ENCODE measurements around the gene SPRR2A.
"Not testable (repeated sequence)": the region's sequence is repeated elsewhere in the genome, so short reads cannot be mapped to it uniquely, and the experiment has no call there.

SPRR2A gene

DNA sequence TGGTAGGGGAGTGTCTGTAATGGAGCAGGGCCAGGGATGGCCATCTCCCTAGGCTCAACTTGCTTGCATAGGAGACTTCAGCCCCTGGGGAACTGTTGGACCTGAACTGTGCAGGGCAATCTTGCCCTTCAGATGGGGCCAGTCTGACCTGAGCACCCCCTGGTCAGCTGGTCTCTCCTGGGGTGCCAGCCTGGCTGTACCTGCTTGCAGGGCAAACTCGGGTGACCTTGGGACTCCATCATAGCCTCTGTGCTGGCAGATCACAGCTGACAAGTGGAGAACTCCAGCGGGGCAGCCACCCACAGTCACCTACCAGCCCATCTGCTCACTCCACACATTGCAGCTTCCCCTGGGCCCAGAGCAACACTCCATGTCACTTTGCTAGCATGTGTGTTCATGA is 8.1 kb downstream of the SPRR2A start:
- no peak for TF ChIP-seq JUND (IDR thresholded peaks at IDR 0.05; ENCODE audit: low read depth)
- in situ Hi-C loops (cut with HindIII; ENCODE audit: low pct_unique_long_range_greater_than_20kb, low sequenced_read_pairs), result no loop called here
- DNase-seq (ENCODE audit: low read depth in 1 of 2, low spot score in 1 of 2), result no peak

DNA sequence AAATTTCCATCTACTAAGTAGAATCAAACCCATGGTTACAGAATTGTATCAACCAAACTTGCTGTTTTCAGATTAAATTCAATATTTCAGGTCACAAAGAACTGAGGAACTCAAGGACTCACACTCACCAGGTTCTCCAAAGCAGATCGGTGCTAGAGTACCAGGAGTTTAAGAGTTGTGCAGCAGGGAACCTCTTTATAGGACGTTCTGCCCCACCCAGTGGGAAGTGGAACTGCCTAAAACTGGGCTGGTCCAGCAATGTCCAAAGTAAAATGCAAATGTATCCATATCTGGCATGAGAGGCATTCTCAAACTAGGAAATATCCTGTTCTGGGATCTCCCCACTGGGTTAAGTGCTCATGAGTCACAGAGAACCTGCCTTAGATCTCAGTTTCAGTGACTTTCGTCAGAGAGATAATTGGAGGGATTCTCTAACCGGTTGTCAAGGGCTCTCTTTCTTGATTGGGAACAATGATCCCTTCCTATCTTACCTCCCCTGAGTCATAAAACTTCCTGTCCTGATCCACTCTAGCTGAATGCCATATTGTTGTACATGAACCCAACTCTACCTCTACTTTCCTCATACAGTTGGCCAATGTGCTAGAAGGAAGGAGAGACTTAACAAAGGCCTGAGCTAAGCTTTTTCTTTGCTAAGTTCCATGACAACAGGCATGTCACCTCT is 16.2 kb downstream of the SPRR2A start, which contains the start of gene SPRR2D:
Gene SPRR2D, minus strand, starts transcription at position 171 of the 682 bp plus-strand sequence. CDS start 774 bp downstream, outside the sequence.
- in situ Hi-C loops (cut with HindIII; ENCODE audit: low pct_unique_long_range_greater_than_20kb, low sequenced_read_pairs), result no loop called here
- no peak for DNase-seq (ENCODE audit: low read depth in 1 of 2, low spot score in 1 of 2)
- no peak for TF ChIP-seq JUND (IDR thresholded peaks at IDR 0.05; ENCODE audit: low read depth)

DNA sequence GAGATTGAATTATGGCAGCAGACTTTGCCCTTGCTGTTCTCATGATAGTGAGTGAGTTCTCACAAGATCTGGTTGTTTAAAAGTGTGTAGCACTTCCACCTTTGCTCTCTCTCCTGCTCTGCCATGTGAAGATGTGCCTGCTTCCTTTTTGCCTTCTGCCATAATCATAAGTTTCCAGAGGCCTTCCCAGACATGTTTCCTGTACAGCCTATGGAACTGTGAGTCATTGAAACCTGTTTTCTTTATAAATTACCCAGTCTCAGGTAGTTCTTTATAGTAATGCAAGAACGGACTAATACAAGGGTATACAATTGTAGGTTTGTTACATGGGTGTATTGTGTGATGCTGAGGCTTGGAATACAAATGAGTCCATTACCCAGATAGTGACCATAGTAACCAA is 22.1 kb downstream of the SPRR2A start:
- in situ Hi-C loops (cut with HindIII; ENCODE audit: low pct_unique_long_range_greater_than_20kb, low sequenced_read_pairs), result no loop called here
- TF ChIP-seq JUND (IDR thresholded peaks at IDR 0.05; ENCODE audit: low read depth), result no peak
- DNase-seq (ENCODE audit: low read depth in 1 of 2, low spot score in 1 of 2), result no peak

GRCh38 chr1:153032677-153033308 is 24.5 kb downstream of the SPRR2A start:
- no peak for TF ChIP-seq JUND (IDR thresholded peaks at IDR 0.05; ENCODE audit: low read depth)
- peak in 1 of 2 experiments; percentile 43 for DNase-seq (ENCODE audit: low read depth in 1 of 2, low spot score in 1 of 2)
- in situ Hi-C loops (cut with HindIII; ENCODE audit: low pct_unique_long_range_greater_than_20kb, low sequenced_read_pairs), result no loop called here

DNA sequence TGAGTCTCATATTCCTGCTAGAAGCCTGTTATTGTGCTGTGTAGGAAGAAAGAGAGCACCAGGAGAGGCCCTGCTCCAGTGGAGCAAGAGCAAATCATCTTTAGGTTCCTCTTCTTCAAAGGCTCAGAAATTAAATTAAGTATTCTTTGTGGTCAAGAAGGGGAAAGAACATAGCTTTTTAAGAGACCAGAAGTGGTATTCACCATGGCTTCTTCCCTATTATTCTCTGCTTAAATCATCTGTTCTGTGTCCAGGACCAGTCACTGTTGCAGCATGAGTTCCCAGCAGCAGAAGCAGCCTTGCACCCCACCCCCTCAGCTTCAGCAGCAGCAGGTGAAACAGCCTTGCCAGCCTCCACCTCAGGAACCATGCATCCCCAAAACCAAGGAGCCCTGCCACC is 25.2 kb downstream of the SPRR2A start:
- TF ChIP-seq JUND (IDR thresholded peaks at IDR 0.05; ENCODE audit: low read depth), result no peak
- DNase-seq (ENCODE audit: low read depth in 1 of 2, low spot score in 1 of 2), result no peak
- in situ Hi-C loops (cut with HindIII; ENCODE audit: low pct_unique_long_range_greater_than_20kb, low sequenced_read_pairs), result no loop called here

- TF ChIP-seq JUND (IDR thresholded peaks at IDR 0.05; ENCODE audit: low read depth), result no peak
- DNase-seq (ENCODE audit: low read depth in 1 of 2, low spot score in 1 of 2), result peak in 1 of 2 experiments; percentile 8
- in situ Hi-C loops (cut with HindIII; ENCODE audit: low pct_unique_long_range_greater_than_20kb, low sequenced_read_pairs), result no loop called here
Measured at GRCh38 chr1:153030895-153031294, 26.4 kb downstream of the SPRR2A start, which contains the start of gene SPRR1B. Gene SPRR1B, plus strand, starts transcription at chr1:153031203. Its CDS starts 1,143 bp downstream, at chr1:153032346.

DNA sequence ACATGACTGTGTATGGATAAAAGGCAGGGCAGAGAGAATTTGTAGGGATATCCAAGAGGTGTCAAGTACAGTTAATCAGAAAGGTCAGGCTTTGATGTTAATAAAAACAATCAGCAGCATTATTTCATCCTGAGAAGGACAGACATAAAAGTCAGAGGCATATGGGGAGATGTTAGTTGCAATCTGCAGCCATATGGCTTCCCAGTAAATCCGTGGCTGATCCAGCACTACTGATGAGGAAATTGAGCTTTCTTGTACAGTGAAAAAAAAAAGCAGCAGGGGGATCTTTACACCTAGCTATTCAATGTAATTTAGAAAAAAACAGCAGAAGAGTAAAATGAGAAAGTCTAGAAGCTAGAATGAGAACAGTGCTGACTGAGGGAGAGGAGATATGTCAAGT is 28.5 kb downstream of the SPRR2A start:
- DNase-seq (ENCODE audit: low read depth in 1 of 2, low spot score in 1 of 2), result no peak
- TF ChIP-seq JUND (IDR thresholded peaks at IDR 0.05; ENCODE audit: low read depth), result no peak
- in situ Hi-C loops (cut with HindIII; ENCODE audit: low pct_unique_long_range_greater_than_20kb, low sequenced_read_pairs), result no loop called here

DNA sequence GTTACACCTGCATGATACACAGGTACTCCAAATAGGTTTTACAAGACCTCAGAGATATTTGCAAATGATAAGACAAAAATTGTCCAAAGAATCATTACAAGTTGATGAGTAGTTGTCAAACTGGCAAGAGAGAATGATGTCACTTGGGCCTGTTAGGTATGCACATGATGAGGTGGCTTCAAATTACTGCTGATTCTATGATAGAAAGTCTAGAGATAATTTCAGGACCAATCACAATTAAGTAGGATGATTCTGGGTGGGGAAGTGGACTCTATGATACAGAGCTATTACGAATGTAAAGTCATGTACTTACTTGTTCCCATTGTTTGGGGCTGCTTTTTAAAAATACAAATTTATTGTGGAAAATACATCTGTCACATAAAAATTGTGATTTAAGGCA is 31.5 kb downstream of the SPRR2A start:
- TF ChIP-seq JUND (IDR thresholded peaks at IDR 0.05; ENCODE audit: low read depth), result no peak
- in situ Hi-C loops (cut with HindIII; ENCODE audit: low pct_unique_long_range_greater_than_20kb, low sequenced_read_pairs), result no loop called here
- no peak for DNase-seq (ENCODE audit: low read depth in 1 of 2, low spot score in 1 of 2)

DNA sequence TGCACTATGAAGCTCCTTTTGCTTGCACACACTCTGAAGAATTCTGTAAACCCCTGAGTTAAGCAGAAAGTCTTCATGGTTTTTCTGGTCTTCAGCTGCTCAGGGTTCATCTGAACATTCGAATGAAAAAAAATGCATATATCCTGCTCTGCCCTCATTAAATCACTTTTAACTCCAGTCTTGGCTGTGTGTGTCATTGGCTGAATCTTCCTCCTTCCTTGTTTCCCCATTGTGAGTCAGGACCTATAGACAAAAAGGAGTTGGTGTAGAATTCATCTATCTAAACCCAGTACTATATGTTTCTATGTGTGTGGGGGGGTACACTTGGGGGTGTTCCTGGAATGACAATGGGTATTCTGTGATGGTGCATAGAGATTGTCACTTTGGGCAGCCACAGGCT is 32.9 kb downstream of the SPRR2A start:
- in situ Hi-C loops (cut with HindIII; ENCODE audit: low pct_unique_long_range_greater_than_20kb, low sequenced_read_pairs), result no loop called here
- DNase-seq (ENCODE audit: low read depth in 1 of 2, low spot score in 1 of 2), result no peak
- TF ChIP-seq JUND (IDR thresholded peaks at IDR 0.05; ENCODE audit: low read depth), result no peak

DNA sequence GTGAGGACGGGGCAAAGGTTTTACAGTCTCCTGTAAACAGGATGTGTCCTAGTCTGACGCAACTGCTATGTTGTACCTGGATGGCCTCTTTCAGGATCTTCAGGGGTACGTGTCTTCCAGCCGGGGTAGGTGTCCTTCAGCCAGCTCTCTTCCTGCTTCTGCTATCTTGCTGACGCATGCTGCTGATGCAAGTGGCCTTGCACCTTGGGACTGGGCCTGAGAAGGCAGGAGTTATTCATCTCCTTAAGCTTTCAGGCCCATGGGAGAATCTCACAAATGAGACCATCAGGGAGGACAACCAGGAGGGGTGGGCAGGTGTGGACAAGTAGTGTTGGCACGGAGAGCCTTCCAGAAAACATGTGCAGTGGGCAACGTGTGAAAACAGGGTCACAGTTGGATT is 34.2 kb downstream of the SPRR2A start:
- TF ChIP-seq JUND (IDR thresholded peaks at IDR 0.05; ENCODE audit: low read depth), result no peak
- no peak for DNase-seq (ENCODE audit: low read depth in 1 of 2, low spot score in 1 of 2)
- in situ Hi-C loops (cut with HindIII; ENCODE audit: low pct_unique_long_range_greater_than_20kb, low sequenced_read_pairs), result no loop called here

- DNase-seq (ENCODE audit: low read depth in 1 of 2, low spot score in 1 of 2), result not testable (repeated sequence)
Measured at GRCh38 chr1:153022340-153022739, 35.0 kb downstream of the SPRR2A start.

GRCh38 chr1:153021829-153022228 is 35.5 kb downstream of the SPRR2A start:
- in situ Hi-C loops (cut with HindIII; ENCODE audit: low pct_unique_long_range_greater_than_20kb, low sequenced_read_pairs); DNase-seq (ENCODE audit: low read depth in 1 of 2, low spot score in 1 of 2): not testable (repeated sequence)

More at GRCh38 chr1:153022340-153022739, 35.0 kb downstream of the SPRR2A start:
- in situ Hi-C loops (cut with HindIII; ENCODE audit: low pct_unique_long_range_greater_than_20kb, low sequenced_read_pairs), result not testable (repeated sequence)

DNA sequence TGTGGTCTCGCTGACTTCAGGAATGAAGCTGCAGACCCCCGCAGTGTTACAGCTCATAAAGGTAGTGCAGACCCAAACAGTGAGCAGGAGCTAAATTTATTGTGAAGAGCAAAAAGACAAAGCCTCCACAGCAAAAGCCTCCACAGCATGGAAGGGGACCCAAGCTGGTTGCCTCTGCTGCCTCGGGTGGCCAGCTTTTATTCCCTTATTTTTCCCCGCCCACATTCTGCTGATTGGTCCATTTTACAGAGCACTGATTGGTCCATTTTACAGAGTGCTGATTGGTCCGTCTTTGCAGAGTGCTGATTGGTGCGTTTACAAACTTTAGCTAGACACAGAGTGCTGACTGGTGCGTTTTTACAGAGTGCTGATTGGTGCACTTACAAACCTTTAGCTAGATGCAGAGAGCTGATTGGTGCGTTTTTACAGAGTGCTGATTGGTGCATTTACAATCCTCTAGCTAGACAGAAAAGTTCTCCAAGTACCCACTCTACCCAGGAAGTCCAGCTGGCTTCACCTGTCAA is 46.0 kb downstream of the SPRR2A start:
- in situ Hi-C loops (cut with HindIII; ENCODE audit: low pct_unique_long_range_greater_than_20kb, low sequenced_read_pairs), result not testable (repeated sequence)
- peak in 1 of 2 experiments; percentile 24 for DNase-seq (ENCODE audit: low read depth in 1 of 2, low spot score in 1 of 2)
